T47D (cell line): ENCODE data around the gene CFAP57.

Source experiments
- DNase-seq, 2 experiments: peaks; one replicate each; pipeline versions ENCODE4 v3.0.0 to v3.0.0-alpha.2; 2011 to 2012; ENCODE audit warnings: low read depth in 1 of 2, low spot score in 1 of 2
- JUND ChIP-seq: IDR thresholded peaks from 2 replicates; pipeline ENCODE4 v1.6.1; 2012; ENCODE audit warnings: low read depth
- in situ Hi-C: cut with HindIII; loops from 2 replicates; pipeline ENCODE4 v1.10.0; 2016; ENCODE audit warnings: low sequenced_read_pairs, low pct_unique_long_range_greater_than_20kb

Gene CFAP57

GRCh38 chr1:43272161-43272560, 100.0 kb downstream of the CFAP57 start:
- TF ChIP-seq JUND = no peak
- in situ Hi-C loops = no loop called here

GRCh38 chr1:43272576-43273571, 100.7 kb downstream of the CFAP57 start:
- no peak for DNase-seq
- in situ Hi-C loops = no loop called here
- TF ChIP-seq JUND = no peak

More at GRCh38 chr1:43272161-43272560, 100.0 kb downstream of the CFAP57 start:
- DNase-seq = no peak

GRCh38 chr1:43273708-43274107, 101.6 kb downstream of the CFAP57 start:
- in situ Hi-C loops = no loop called here
- no peak for DNase-seq

GRCh38 chr1:43274125-43274803, 102.1 kb downstream of the CFAP57 start:
- in situ Hi-C loops = no loop called here
- no peak for TF ChIP-seq JUND
- no peak for DNase-seq

More at GRCh38 chr1:43273708-43274107, 101.6 kb downstream of the CFAP57 start:
- TF ChIP-seq JUND = no peak

- in situ Hi-C loops = no loop called here
- DNase-seq = no peak
- TF ChIP-seq JUND = no peak
These were observed 102.7 kb downstream of the CFAP57 start for GRCh38 chr1:43274804-43275180.

GRCh38 chr1:43275826-43276620, 103.9 kb downstream of the CFAP57 start:
- in situ Hi-C loops = no loop called here
- no peak for TF ChIP-seq JUND
- DNase-seq = no peak

GRCh38 chr1:43276673-43277072, 104.5 kb downstream of the CFAP57 start:
- no peak for DNase-seq
- in situ Hi-C loops = no loop called here
- TF ChIP-seq JUND = no peak

- TF ChIP-seq JUND = no peak
- in situ Hi-C loops = no loop called here
- DNase-seq = no peak
These were observed 105.2 kb downstream of the CFAP57 start for GRCh38 chr1:43277116-43277876.

GRCh38 chr1:43279161-43279560, 107.0 kb downstream of the CFAP57 start:
- no peak for DNase-seq
- no peak for TF ChIP-seq JUND
- in situ Hi-C loops = no loop called here

GRCh38 chr1:43279666-43280065, 107.5 kb downstream of the CFAP57 start:
- DNase-seq = no peak
- TF ChIP-seq JUND = no peak
- in situ Hi-C loops = no loop called here

- TF ChIP-seq JUND = no peak
- in situ Hi-C loops = no loop called here
- DNase-seq = no peak
These were observed 108.6 kb downstream of the CFAP57 start for GRCh38 chr1:43280692-43281091.
